Inflammatory macrophage treated with lipopolysaccharide for 4 hours (primary cell): ENCODE measurements around the gene NRARP.
"Not testable (repeated sequence)": the region's sequence is repeated elsewhere in the genome, so short reads cannot be mapped to it uniquely, and the experiment has no call there.

Source experiments
- DNase-seq: peaks from one replicate; pipeline ENCODE4 v3.0.0-alpha.2; 2020

Gene NRARP

GRCh38 chr9:137302118-137302448 lies at the start of gene NRARP:
TSS of gene NRARP (minus strand) at chr9:137302271. CDS start at chr9:137301928, 343 bp downstream.
- DNase-seq: peak; percentile 88

DNA sequence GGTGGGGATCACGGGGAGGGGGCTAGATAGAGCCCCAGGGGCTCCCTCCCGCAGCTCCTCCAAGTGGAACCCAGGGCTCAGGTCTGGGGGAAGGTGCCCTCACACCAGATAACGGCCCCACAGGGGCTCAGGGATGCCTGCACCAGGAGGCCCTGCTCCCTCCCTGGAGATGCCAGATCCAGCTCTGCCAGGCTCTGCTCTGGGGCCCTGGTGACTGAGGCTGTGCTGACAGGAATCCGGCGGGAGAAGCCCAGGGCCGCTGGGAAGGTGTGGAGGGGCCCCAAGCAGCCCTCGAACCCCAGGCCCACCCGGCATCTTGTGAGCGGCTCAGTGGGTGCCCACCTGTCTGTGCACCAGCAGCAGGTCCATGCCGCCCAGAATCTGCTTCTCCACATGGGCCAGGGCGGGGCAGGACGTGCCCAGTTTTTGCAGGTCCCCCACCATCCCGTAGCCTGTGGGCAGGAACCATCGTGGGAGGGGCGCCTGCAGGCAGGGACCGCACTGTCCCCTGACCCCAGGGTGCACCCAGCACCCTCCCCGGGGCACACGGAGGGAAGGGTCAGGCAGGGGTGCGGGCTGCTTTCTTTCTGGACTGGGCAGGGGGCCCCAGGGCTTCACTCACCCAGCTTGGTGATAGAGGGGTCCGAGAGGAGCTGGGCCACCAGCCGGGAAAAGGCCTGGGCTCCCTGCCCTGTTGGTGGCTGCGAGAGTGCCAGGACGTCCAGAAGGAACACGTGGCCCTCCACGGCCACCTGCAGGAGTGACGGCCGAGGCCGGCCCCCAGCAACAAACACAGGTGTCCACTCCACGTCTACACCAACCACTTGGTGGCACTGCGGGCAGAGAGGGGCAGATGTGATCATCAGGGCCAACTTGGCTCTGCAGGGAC lies 48.9 kb upstream of the NRARP start:
- DNase-seq: no peak

GRCh38 chr9:137349471-137350033 lies 47.5 kb upstream of the NRARP start:
- no peak for DNase-seq

GRCh38 chr9:137348769-137349470 lies 46.8 kb upstream of the NRARP start:
- DNase-seq: no peak

- DNase-seq: no peak
Observed at GRCh38 chr9:137347928-137348327, 45.9 kb upstream of the NRARP start.

- no peak for DNase-seq
Observed at GRCh38 chr9:137342482-137342881, 40.4 kb upstream of the NRARP start.

- DNase-seq: no peak
Observed at GRCh38 chr9:137341227-137341626, 39.2 kb upstream of the NRARP start.

GRCh38 chr9:137339908-137340462 lies 37.9 kb upstream of the NRARP start:
- not testable (repeated sequence) for DNase-seq

DNA sequence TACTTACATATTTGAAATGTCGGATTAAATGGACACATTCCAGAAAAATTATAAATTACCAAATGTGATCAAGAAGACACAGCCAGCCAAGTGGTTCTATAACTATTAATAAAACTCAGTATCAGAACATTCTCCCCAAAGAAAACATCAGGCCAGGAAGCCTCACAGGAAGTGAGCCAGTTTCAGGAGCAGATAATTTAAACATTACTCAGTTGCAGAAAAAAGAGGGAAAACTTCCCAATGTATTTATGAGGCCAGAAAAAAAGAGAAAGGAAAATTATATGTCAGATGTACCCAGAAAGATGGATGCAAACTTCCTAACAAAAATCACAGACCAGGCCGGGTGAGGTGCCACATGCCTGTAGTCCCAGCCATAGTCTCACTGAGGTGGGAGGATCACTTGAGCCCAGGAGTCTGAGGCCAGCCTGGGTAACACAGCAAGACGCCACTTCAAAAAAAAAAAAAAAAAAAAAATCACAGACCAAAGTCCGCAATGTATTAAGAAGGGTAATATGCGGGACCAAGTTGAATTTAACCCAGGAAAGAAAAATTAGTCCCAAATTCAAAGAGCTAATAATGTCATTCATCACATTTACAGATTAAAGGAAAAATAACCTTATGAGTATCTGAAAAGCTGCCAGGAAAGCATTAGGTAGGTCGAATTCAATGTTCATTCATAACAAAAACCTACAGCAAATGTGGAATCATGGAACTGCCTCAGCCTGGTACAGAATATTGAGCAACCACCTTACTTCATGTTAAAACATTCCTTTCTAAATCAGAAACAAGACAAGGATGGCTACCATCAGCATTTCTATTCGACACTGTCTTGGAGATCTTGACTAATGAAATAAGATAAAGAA lies 37.2 kb upstream of the NRARP start:
- no peak for DNase-seq

- DNase-seq: no peak
Observed at GRCh38 chr9:137336735-137337134, 34.7 kb upstream of the NRARP start.

DNA sequence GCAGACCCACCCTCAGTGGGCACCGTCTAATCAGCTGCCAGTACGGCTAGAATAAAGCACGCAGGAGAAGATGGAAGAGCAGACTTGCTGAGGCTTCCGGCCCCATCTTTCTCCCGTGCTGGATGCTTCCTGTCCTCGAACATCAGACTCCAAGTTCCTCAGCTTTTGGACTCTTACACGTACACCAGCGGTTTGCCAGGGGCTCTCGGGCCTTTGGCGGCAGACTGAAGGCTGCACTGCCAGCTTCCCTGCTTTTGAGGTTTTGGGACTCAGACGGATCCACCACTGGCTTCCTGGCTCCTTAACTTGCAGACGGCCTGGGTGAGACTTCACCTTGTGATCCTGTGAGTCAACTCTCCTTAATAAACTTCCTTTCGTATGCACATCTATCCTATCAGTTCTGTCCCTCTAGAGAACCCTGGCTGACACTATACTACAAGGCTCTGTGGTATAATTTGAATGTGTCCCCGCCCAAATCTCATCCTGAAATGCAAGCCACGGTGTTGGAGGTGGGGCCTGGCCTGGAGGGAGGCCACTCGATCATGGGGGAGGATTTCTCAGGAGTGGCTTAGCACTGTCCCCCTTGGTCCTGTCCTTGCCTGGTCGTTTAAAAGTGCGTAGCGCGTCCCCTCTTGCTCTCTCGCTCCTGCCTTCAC lies 31.1 kb upstream of the NRARP start:
- no peak for DNase-seq

GRCh38 chr9:137331929-137332328 lies 29.9 kb upstream of the NRARP start:
- DNase-seq: no peak

DNA sequence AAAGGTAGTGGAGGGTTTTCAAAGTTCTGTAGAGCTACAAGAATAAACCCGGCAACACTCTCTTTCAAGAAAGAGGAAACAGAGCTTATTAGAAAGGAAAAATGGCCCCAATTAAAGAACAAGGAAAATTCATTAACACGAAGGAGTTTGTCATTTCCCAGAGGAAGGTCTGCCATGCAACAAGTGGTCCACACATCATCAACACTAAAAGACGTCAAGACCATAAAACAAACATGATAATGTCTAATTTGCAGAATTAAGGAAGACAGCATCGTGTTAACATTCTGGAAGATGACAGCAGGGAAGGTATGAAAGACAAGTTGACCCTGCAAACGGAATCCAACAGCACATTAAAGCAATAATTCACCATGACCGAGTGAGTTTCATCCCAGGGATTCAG lies 28.6 kb upstream of the NRARP start:
- DNase-seq: no peak

DNA sequence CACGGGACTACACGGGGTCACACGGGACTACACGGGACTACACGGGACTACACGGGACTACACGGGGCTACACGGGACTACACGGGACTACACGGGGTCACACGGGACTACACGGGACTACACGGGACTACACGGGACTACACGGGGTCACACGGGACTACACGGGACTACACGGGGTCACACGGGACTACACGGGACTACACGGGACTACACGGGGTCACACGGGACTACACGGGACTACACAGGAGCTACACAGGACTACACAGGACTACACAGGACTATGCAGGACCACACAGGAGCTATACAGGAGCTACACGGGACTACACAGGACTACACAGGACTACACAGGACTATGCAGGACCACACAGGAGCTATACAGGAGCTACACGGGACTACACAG lies 27.5 kb upstream of the NRARP start:
- DNase-seq: not testable (repeated sequence)

DNA sequence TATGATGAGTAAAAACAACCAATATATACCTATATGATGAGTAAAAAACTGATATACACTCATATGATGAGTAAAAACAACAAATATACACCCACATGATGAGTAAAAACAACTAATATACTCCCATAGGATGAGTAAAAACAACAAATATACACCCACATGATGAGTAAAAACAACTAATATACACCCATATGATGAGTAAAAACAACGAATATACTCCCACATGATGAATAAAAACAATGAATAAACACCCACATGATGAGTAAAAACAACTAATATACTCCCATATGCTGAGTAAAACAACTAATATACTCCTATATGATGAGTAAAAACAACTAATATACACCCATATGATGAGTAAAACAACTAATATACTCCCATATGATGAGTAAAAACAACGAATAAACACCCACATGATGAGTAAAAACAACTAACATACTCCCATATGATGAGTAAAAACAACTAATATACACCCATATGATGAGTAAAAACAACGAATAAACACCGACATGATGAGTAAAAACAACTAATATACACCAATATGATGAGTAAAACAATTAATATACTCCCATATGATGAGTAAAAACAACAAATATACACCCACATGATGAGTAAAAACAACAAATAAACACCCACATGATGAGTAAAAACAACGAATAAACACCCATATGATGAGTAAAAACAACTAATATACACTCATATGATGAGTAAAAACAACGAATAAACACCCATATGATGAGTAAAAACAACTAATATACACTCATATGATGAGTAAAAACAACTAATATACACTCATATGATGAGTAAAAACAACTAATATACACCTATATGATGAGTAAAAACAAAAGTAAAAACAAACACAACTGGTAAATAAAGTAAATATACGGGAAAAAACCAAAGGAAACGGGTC lies 25.8 kb upstream of the NRARP start:
- DNase-seq: peak; percentile 49

DNA sequence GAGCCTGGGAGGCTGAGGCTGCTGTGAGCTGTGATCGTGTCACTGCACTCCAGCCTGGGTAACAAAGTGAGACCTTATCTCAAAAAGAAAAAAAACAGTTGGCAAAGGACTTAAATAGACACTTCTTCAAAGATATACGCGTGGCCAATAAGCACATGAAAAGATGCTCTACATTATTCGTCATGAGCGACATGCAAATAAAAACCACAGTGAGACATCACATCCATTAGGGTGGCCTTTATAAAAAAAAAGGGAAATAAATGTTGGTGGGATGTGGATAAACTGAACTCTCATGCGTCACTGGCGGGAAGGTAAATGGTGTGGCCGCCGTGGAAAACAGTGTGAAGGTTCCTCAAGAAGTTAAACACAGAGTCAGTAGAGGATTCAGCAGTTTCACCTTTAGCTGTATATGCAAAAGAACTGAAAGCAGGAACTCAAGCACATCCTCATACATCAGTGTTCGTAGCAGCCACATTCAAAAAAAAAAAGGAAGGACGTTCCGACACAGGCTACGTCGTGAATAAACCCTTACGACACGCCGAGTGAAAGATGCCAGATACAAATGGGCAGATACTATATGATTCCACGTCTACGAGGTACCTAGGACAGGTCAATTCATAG lies 24.5 kb upstream of the NRARP start:
- peak; percentile 90 for DNase-seq

GRCh38 chr9:137325799-137326198 lies 23.7 kb upstream of the NRARP start:
- DNase-seq: no peak

GRCh38 chr9:137325124-137325523 lies 23.1 kb upstream of the NRARP start:
- DNase-seq: no peak

GRCh38 chr9:137323531-137324331 lies 21.7 kb upstream of the NRARP start:
- no peak for DNase-seq
